DOHH2 (cell line): Measurements from ENCODE around the gene LRRC3.

Source experiments
- CTCF ChIP-seq: fragments of 200-600 bp; sonication (generic); IDR thresholded peaks from one replicate; pipeline ENCODE4 v1.5.1; 2014; ENCODE audit warnings: antibody characterized with exemption, mild to moderate bottlenecking, low read depth, low read length; ENCODE audit not compliant: poor library complexity, severe bottlenecking
- EZH2phosphoT487 ChIP-seq: fragments of 200-600 bp; sonication (generic); IDR thresholded peaks from 2 replicates; pipeline ENCODE4 v1.6.1; 2017; ENCODE audit warnings: borderline replicate concordance, mild to moderate bottlenecking, antibody characterized with exemption, low read length, moderate library complexity, mixed read lengths

DNA sequence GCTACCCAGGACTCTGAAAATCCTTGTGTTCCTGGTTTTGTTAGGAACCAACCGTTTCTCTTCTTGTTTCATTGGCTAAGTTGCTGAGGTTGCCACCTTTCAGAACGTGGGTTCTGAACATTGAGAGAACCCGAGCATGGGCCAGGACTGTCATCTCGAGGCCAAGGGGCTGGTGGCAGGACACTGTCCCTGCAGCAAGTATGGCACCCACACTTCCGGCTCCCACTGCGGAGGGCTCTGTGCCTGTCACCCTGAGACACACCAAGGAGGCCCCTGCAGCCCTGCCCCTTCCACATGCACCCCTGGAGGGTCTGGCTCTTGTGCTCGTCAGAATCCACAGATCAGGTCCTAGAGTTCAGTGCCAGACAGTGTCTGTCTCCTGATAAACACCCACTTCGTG is 39.1 kb upstream of the LRRC3 start:
- TF ChIP-seq CTCF (no peak), EZH2phosphoT487 (no peak)
